IMR-90 (cell line): ENCODE data around the gene RAET1E. TPM values are rescaled to one million over a fixed set of nuclear protein-coding genes. Genes with fewer than 3 reads are reported as not detected.

Experiments
- ATAC-seq: fragments of 200-7000 bp; cut with Tn5 transposase; 2 replicates; pipeline ENCODE4 v1.9.1; 2020; ENCODE audit warnings: low read depth, mild to moderate bottlenecking, moderate library complexity
- BruUV-seq: library from RNA; stranded (reverse); fragments of 400-500 nt; replicated peaks from 2 replicates; lab custom pipeline; 2021; lab: Mats Ljungman, UMichigan
- CTCF ChIA-PET: fragments of 300-600 bp; formaldehyde crosslinking; extraction: SDS; loops from one replicate; lab custom pipeline; 2021; ENCODE audit warnings: antibody characterized with exemption; lab: Yijun Ruan, JAX
- POLR2A ChIA-PET: fragments of 300-600 bp; sonication (Branson Sonifier 250); formaldehyde crosslinking; loops from one replicate; lab custom pipeline; 2022; ENCODE audit warnings: antibody characterized with exemption; ENCODE audit not compliant: unreplicated experiment; lab: Charles Lee
- DNase-seq: peaks from one replicate; pipeline ENCODE4 v3.0.0; 2013
- H2AFZ ChIP-seq: replicated peaks from 2 replicates; pipeline ENCODE3; 2013; ENCODE audit warnings: low read length, mild to moderate bottlenecking; ENCODE audit not compliant: poor library complexity
- H2AK5ac ChIP-seq: 2 replicates; pipeline ENCODE4 v1.6.1; 2013; ENCODE audit warnings: low read depth, low read length, inconsistent platforms
- H2AK9ac ChIP-seq: replicated peaks from 2 replicates; pipeline ENCODE3; 2013; ENCODE audit warnings: mild to moderate bottlenecking, low read depth, low read length, moderate library complexity; ENCODE audit not compliant: poor library complexity
- H2BK120ac ChIP-seq: 2 replicates; pipeline ENCODE4 v1.6.1; 2013; ENCODE audit warnings: low read depth, low read length, inconsistent platforms
- H2BK15ac ChIP-seq: 3 replicates; pipeline ENCODE4 v1.6.1; 2013; ENCODE audit warnings: low read depth, low read length, inconsistent platforms
- H2BK20ac ChIP-seq: 2 replicates; pipeline ENCODE4 v1.6.1; 2013; ENCODE audit warnings: low read depth, mild to moderate bottlenecking, inconsistent platforms, low read length, moderate library complexity
- H2BK5ac ChIP-seq: 2 replicates; pipeline ENCODE4 v1.6.1; 2013; ENCODE audit warnings: mild to moderate bottlenecking, low read depth, low read length, inconsistent platforms; ENCODE audit not compliant: poor library complexity, severe bottlenecking
- H3K14ac ChIP-seq: replicated peaks from 2 replicates; pipeline ENCODE4 v1.6.1; 2013; ENCODE audit warnings: low read depth, low read length, inconsistent platforms
- H3K18ac ChIP-seq: 2 replicates; pipeline ENCODE4 v1.6.1; 2013; ENCODE audit warnings: low read depth, low read length, control low read depth
- H3K23ac ChIP-seq: 2 replicates; pipeline ENCODE4 v1.6.1; 2013; ENCODE audit warnings: low read depth, low read length, inconsistent platforms
- H3K27ac ChIP-seq: 2 replicates; pipeline ENCODE4 v1.5.1; 2013; ENCODE audit warnings: mild to moderate bottlenecking, control low read depth, low read length; ENCODE audit not compliant: insufficient read depth
- H3K27me3 ChIP-seq: 2 replicates; pipeline ENCODE4 v1.6.1; 2013; ENCODE audit warnings: low read length; ENCODE audit not compliant: control insufficient read depth, insufficient read depth
- H3K36me3 ChIP-seq: 2 replicates; pipeline ENCODE4 v1.6.1; 2013; ENCODE audit warnings: low read length, mixed read lengths; ENCODE audit not compliant: control insufficient read depth, insufficient read depth
- H3K4ac ChIP-seq: 2 replicates; pipeline ENCODE4 v1.6.1; 2013; ENCODE audit warnings: low read depth, low read length, inconsistent platforms
- H3K4me1 ChIP-seq: 2 replicates; pipeline ENCODE4 v1.6.1; 2013; ENCODE audit warnings: low read length, mixed read lengths; ENCODE audit not compliant: control insufficient read depth, insufficient read depth
- H3K4me2 ChIP-seq: 2 replicates; pipeline ENCODE4 v1.6.1; 2013; ENCODE audit warnings: low read depth, mild to moderate bottlenecking, control low read depth, low read length, moderate library complexity
- H3K4me3 ChIP-seq: 2 replicates; pipeline ENCODE4 v1.5.1; 2013; ENCODE audit warnings: low read depth, mild to moderate bottlenecking, control low read depth, low read length, moderate library complexity; ENCODE audit not compliant: insufficient read depth
- H3K56ac ChIP-seq: 2 replicates; pipeline ENCODE4 v1.6.1; 2013; ENCODE audit warnings: low read length, inconsistent platforms; ENCODE audit not compliant: insufficient read depth; ENCODE audit errors: extremely low read depth
- H3K79me1 ChIP-seq, 2 experiments: 2 replicates each; pipeline ENCODE4 v1.6.1; 2013; ENCODE audit warnings: low read length in 2 of 2, inconsistent platforms in 1 of 2, low read depth in 1 of 2
- H3K9ac ChIP-seq: 2 replicates; pipeline ENCODE4 v1.6.1; 2013; ENCODE audit warnings: low read depth, low read length, control low read depth
- H3K9me1 ChIP-seq: 2 replicates; pipeline ENCODE4 v1.6.1; 2013; ENCODE audit warnings: low read length, inconsistent platforms; ENCODE audit not compliant: insufficient read depth
- H3K9me3 ChIP-seq: 2 replicates; pipeline ENCODE4 v1.6.1; 2013; ENCODE audit warnings: low read length; ENCODE audit not compliant: control insufficient read depth, insufficient read depth
- H4K20me1 ChIP-seq: 2 replicates; pipeline ENCODE4 v1.6.1; 2013; ENCODE audit warnings: low read length, inconsistent platforms; ENCODE audit not compliant: insufficient read depth
- H4K5ac ChIP-seq: 2 replicates; pipeline ENCODE4 v1.6.1; 2013; ENCODE audit warnings: mild to moderate bottlenecking, low read depth, low read length, control low read depth
- H4K8ac ChIP-seq, 2 experiments: 2 replicates each; pipeline ENCODE4 v1.6.1; 2013; ENCODE audit warnings: low read depth in 2 of 2, low read length in 2 of 2, control low read depth in 1 of 2, inconsistent platforms in 1 of 2
- H4K91ac ChIP-seq: 2 replicates; pipeline ENCODE4 v1.6.1; 2013; ENCODE audit warnings: low read depth, low read length, inconsistent platforms; ENCODE audit not compliant: insufficient read depth
- BHLHE40 ChIP-seq: fragments of 150-350 bp; IDR thresholded peaks from 2 replicates; pipeline ENCODE4 v1.6.1; 2016; ENCODE audit warnings: mild to moderate bottlenecking, low read depth, low read length
- CHD1 ChIP-seq: IDR thresholded peaks from 2 replicates; pipeline ENCODE4 v1.6.1; 2012; ENCODE audit warnings: low read depth, low read length, improper control_type of control experiment
- FOS ChIP-seq: fragments of 150-350 bp; IDR thresholded peaks from 2 replicates; pipeline ENCODE4 v1.6.1; 2016; ENCODE audit warnings: low read depth, low read length
- MAFK ChIP-seq: IDR thresholded peaks from 2 replicates; pipeline ENCODE4 v1.6.1; 2012; ENCODE audit warnings: low read depth, low read length, improper control_type of control experiment
- MXI1 ChIP-seq: IDR thresholded peaks from 2 replicates; pipeline ENCODE4 v1.6.1; 2012; ENCODE audit warnings: low read depth, mild to moderate bottlenecking, low read length, moderate library complexity, borderline replicate concordance
- POLR2A ChIP-seq: IDR thresholded peaks from 2 replicates; pipeline ENCODE4 v1.6.1; 2012; ENCODE audit warnings: mild to moderate bottlenecking, low read depth, low read length
- RCOR1 ChIP-seq: IDR thresholded peaks from 2 replicates; pipeline ENCODE4 v1.6.1; 2012; ENCODE audit warnings: mild to moderate bottlenecking, low read length, improper control_type of control experiment; ENCODE audit not compliant: insufficient replicate concordance
- RFX5 ChIP-seq: IDR thresholded peaks from 2 replicates; pipeline ENCODE4 v1.8.0; 2012; ENCODE audit warnings: low read depth, mild to moderate bottlenecking, low read length, moderate library complexity
- whole genome bisulfite sequencing, 2 experiments: methylation state at CpG; one replicate each; pipeline versions ENCODE4 v1.1.5 to v1.1.7; 2013; ENCODE audit warnings: missing lambda C conversion rate in 2 of 2; ENCODE audit not compliant: insufficient read length in 1 of 2; ENCODE audit errors: extremely low coverage in 2 of 2; 5-methylcytosine and 5-hydroxymethylcytosine counted together
- dilution Hi-C: fragments of 300-500 bp; cut with HindIII; formaldehyde crosslinking; loops from one replicate; pipeline ENCODE4 v1.14.3; 2018; ENCODE audit warnings: low sequenced_read_pairs; ENCODE audit not compliant: unreplicated experiment
- in situ Hi-C: fragments of 300-500 bp; cut with MboI; formaldehyde crosslinking; loops from 3 replicates; pipeline ENCODE4 v1.14.3; 2019; ENCODE audit warnings: low sequenced_read_pairs, inconsistent platforms, mixed read lengths
- intact Hi-C: fragments of 100-400 bp; cut with micrococcal nuclease; formaldehyde crosslinking; loops from 2 replicates; pipeline ENCODE4 v1.10.0; 2022
- polyA plus RNA-seq, 3 experiments: library from polyadenylated mRNA; depleted of rRNA; stranded (reverse); fragments of >200 nt; gene quantifications; 2 replicates each; pipeline ENCODE4 v1.2.3, GENCODE V29; 2012; ENCODE audit warnings: low replicate concordance in 1 of 3
- total RNA-seq: library from RNA; depleted of rRNA; stranded (reverse); fragments of >200 nt; gene quantifications from 2 replicates; pipeline ENCODE4 v1.2.3, GENCODE V29; 2012
- TF ChIP-seq, protein P1 (sequence below): fragments of 150-350 bp; IDR thresholded peaks from 2 replicates; pipeline ENCODE4 v1.6.1; 2016; ENCODE audit warnings: low read depth, mild to moderate bottlenecking, low read length, moderate library complexity, borderline replicate concordance
- TF ChIP-seq, protein P2 (sequence below): conservative IDR thresholded peaks from 2 replicates; pipeline ENCODE4 v1.5.1; 2012; ENCODE audit warnings: mild to moderate bottlenecking, low read depth, low read length, improper control_type of control experiment

The RAET1E gene
- total and polyA plus RNA-seq, 2 of the 4 experiments (the other 2 are of a cell fraction): not detected

DNA sequence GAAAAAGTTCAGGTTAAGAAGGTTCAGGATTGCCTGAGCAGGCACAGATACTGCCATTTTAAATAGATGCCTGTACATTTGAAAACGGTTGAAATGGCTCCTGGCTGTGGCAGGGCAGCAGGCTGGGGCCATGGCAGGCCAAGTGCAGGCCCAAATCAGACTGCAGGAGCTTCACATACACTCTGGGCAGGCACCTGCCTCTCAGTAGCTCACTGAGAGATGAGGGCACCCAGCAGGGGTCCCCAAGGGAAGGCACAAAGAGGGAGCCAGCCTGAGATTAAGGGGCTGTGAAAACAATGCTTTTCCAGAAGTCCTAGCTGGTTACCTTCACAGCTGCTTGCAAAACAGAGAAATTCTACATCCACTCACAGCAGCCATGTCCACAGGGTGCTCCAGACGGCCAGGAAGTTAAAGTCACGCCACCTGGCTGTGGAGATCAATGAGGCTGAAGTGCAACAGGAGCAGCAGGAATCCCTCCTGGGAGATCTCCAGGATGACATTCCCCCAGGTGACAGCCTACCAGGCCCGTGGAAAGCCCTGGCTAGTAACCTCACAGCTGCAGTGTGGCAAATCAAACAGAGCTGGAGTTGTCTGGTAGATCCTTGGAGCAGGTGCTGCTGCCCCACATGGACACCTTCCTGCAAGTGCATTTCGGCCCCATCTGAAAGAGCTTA lies 6.2 kb upstream of the RAET1E start:
- CTCF ChIA-PET: interaction anchor here (0.6 to 1.5 kb wide), 2 partner anchors 47 to 63 kb away, joined by 4 to 6 read pairs; no protein-coding TSS in a partner anchor
- no peak overlapping the region for H3K18ac ChIP-seq
- H3K9me1 ChIP-seq: no peaks in the 10 kb centered on the region
- ATAC-seq: no peak
- no peak overlapping the region for H2AK5ac ChIP-seq
- H3K56ac ChIP-seq: no peak overlapping the region
- no peak overlapping the region for H3K4ac ChIP-seq
- H2AK9ac ChIP-seq: no peak overlapping the region
- POLR2A ChIA-PET: no interaction called here
- H4K91ac ChIP-seq: no peak overlapping the region
- no peaks in the 10 kb centered on the region for H4K20me1 ChIP-seq
- H3K27ac ChIP-seq: no peak overlapping the region
- no peak overlapping the region for H3K4me2 ChIP-seq
- intact Hi-C loops (no loop called here), in situ Hi-C loops (no loop called here), dilution Hi-C loops (no loop called here)
- H2BK20ac ChIP-seq: no peak overlapping the region
- H4K8ac ChIP-seq: no peak overlapping the region
- H3K4me3 ChIP-seq: no peak overlapping the region
- H3K27me3 ChIP-seq: peaks cover 6% of the 10 kb centered on the region
- H2BK15ac ChIP-seq: no peak overlapping the region
- no peaks in the 10 kb centered on the region for H3K79me1 ChIP-seq
- H3K14ac ChIP-seq: no peak overlapping the region
- no peak overlapping the region for H2AFZ ChIP-seq
- no peak overlapping the region for H2BK120ac ChIP-seq
- H3K9ac ChIP-seq: no peak overlapping the region
- no peak overlapping the region for H3K23ac ChIP-seq
- H3K36me3 ChIP-seq: no peaks in the 10 kb centered on the region
- H2BK5ac ChIP-seq: no peak overlapping the region
- BruUV-seq: no TSS peak
- 62% methylated on average over 2 of the region's 5 CpGs; no CpG with 5 or more reads in 1 of the 2 experiments for WGBS, 2 experiments
- no peaks in the 10 kb centered on the region for H3K4me1 ChIP-seq
- no peak overlapping the region for H4K5ac ChIP-seq
- peaks cover 9% of the 10 kb centered on the region for H3K9me3 ChIP-seq
- DNase-seq: no peak
- TF ChIP-seq MXI1: no peak
- TF ChIP-seq RCOR1: no peak
- TF ChIP-seq RFX5: no peak
- TF ChIP-seq FOS: no peak
- TF ChIP-seq, protein P1, sequence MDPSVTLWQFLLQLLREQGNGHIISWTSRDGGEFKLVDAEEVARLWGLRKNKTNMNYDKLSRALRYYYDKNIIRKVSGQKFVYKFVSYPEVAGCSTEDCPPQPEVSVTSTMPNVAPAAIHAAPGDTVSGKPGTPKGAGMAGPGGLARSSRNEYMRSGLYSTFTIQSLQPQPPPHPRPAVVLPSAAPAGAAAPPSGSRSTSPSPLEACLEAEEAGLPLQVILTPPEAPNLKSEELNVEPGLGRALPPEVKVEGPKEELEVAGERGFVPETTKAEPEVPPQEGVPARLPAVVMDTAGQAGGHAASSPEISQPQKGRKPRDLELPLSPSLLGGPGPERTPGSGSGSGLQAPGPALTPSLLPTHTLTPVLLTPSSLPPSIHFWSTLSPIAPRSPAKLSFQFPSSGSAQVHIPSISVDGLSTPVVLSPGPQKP: no peak
- TF ChIP-seq POLR2A: no peak
- no peak for TF ChIP-seq CHD1
- TF ChIP-seq MAFK: no peak
- TF ChIP-seq, protein P2, sequence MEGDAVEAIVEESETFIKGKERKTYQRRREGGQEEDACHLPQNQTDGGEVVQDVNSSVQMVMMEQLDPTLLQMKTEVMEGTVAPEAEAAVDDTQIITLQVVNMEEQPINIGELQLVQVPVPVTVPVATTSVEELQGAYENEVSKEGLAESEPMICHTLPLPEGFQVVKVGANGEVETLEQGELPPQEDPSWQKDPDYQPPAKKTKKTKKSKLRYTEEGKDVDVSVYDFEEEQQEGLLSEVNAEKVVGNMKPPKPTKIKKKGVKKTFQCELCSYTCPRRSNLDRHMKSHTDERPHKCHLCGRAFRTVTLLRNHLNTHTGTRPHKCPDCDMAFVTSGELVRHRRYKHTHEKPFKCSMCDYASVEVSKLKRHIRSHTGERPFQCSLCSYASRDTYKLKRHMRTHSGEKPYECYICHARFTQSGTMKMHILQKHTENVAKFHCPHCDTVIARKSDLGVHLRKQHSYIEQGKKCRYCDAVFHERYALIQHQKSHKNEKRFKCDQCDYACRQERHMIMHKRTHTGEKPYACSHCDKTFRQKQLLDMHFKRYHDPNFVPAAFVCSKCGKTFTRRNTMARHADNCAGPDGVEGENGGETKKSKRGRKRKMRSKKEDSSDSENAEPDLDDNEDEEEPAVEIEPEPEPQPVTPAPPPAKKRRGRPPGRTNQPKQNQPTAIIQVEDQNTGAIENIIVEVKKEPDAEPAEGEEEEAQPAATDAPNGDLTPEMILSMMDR: no peak
- no peak for TF ChIP-seq BHLHE40
